K562 (cell line): Measurements from ENCODE around the gene TMEM41A. TPM values are rescaled to one million over a fixed set of nuclear protein-coding genes. Genes with fewer than 3 reads are reported as not detected.
A peak's percentile ranks its signal among the peaks of the same experiment; 100 is the strongest.

Experiments
- ATF4 ChIP-seq: fragments of 450-650 bp; formaldehyde crosslinking; IDR thresholded peaks from 2 replicates; pipeline ENCODE4 v1.4.0; 2022; ENCODE audit warnings: mild to moderate bottlenecking, moderate library complexity
- EHMT2 ChIP-seq: fragments of 450-650 bp; IDR thresholded peaks from 2 replicates; pipeline ENCODE4 v1.6.1; 2018; ENCODE audit warnings: antibody characterized with exemption
- RB1 ChIP-seq: fragments of 450-650 bp; IDR thresholded peaks from 2 replicates; pipeline ENCODE4 v1.6.1; 2017; ENCODE audit warnings: low read depth, mild to moderate bottlenecking
- RNF219 ChIP-seq: fragments of 250-450 bp; sonication (Bioruptor Pico); IDR thresholded peaks from 2 replicates; pipeline ENCODE4 v1.5.0; 2022; ENCODE audit warnings: mild to moderate bottlenecking
- RUNX1 ChIP-seq: sonication (generic); IDR thresholded peaks from 2 replicates; pipeline ENCODE4 v1.6.1; 2016; ENCODE audit warnings: antibody characterized with exemption, low read depth
- TAF1 ChIP-seq: IDR thresholded peaks from 2 replicates; pipeline ENCODE4 v1.6.1; 2011; ENCODE audit warnings: mild to moderate bottlenecking, low read length, moderate library complexity; ENCODE audit not compliant: insufficient read depth, control insufficient read depth, severe bottlenecking; ENCODE audit errors: extremely low read depth
- TCF7L2 ChIP-seq: fragments of 150-350 bp; IDR thresholded peaks from 2 replicates; pipeline ENCODE4 v1.6.1; 2016; ENCODE audit warnings: low read depth, mild to moderate bottlenecking, low read length, moderate library complexity
- TGIF2 ChIP-seq: sonication (generic); formaldehyde crosslinking; IDR thresholded peaks from 2 replicates; pipeline ENCODE4 v1.8.1; 2022; ENCODE audit warnings: mild to moderate bottlenecking, missing genetic modification reagents, moderate library complexity
- ZBTB5 ChIP-seq: fragments of 450-650 bp; IDR thresholded peaks from 2 replicates; pipeline ENCODE4 v1.6.1; 2017; ENCODE audit warnings: antibody characterized with exemption
- ZBTB7A ChIP-seq: IDR thresholded peaks from 2 replicates; pipeline ENCODE4 v1.6.1; 2011; ENCODE audit warnings: low read depth, mild to moderate bottlenecking, low read length, moderate library complexity, borderline replicate concordance; ENCODE audit not compliant: control insufficient read depth
- ZNF318 ChIP-seq, 2 experiments: fragments of 450-650 bp; IDR thresholded peaks; 2 replicates each; pipeline ENCODE4 v1.6.1; 2016; ENCODE audit warnings: mild to moderate bottlenecking in 2 of 2, borderline replicate concordance in 1 of 2, low read depth in 1 of 2, moderate library complexity in 1 of 2
- polyA plus RNA-seq, 8 experiments: library from polyadenylated mRNA; depleted of rRNA in 4 of 8; stranded (reverse) in 5 of 8; unstranded in 3 of 8; fragments of >200 nt; fragmentation: Nextera tagmentation in 2 of 8; fragmentation: Illumina TruSeq in 1 of 8; extraction: Ambion mirVana in 2 of 8; extraction: Trizol in 1 of 8; gene quantifications; 2 replicates each; pipeline versions ENCODE4 v1.2.1 to v1.2.3, GENCODE V29; 2011 to 2014; ENCODE audit warnings: inconsistent platforms in 1 of 8, missing spikeins in 1 of 8
- total RNA-seq, 7 experiments: library from RNA; depleted of rRNA in 6 of 7; stranded (reverse); fragments of >200 nt in 6 of 7; fragmentation: Illumina TruSeq in 2 of 7; extraction: Trizol in 2 of 7; gene quantifications; 2 replicates each; pipeline versions ENCODE4 v1.2.1 to v1.2.3, GENCODE V29; 2011 to 2021; ENCODE audit warnings: low replicate concordance in 1 of 7

The TMEM41A gene
- total and polyA plus RNA-seq, 9 of the 15 experiments (the other 6 are each of a cell fraction or from before 2014, with no cell fraction given), result 22.5 to 65.9 (median 31.5) TPM

- peak; percentile 96 for TF ChIP-seq ZBTB7A
- peak; percentile 97 for TF ChIP-seq TAF1
- TF ChIP-seq EHMT2, result no peak
- TF ChIP-seq RNF219 (CRISPR knock-in tag), result no peak
- TF ChIP-seq RUNX1, result 0 out of 2 replicates have a peak, but pooled peaks have one; percentile 26
- TF ChIP-seq ATF4 (CRISPR knock-in tag), result no peak
- no peak for TF ChIP-seq ZBTB5
- TF ChIP-seq RB1, result peak; percentile 95
- no peak for TF ChIP-seq TCF7L2
- no peak for TF ChIP-seq ZNF318 (IDR thresholded peaks at IDR 0.05; ENCODE audit: borderline replicate concordance in 1 of 2, low read depth in 1 of 2)
- TF ChIP-seq TGIF2 (CRISPR knock-in tag), result no peak
These were observed at the start of gene TMEM41A (continued) for GRCh38 chr3:185498503-185499396.
